Neural cell (in vitro differentiated cells): ENCODE data around the gene TMEM131L. TPM values are rescaled to one million over a fixed set of nuclear protein-coding genes. Genes with fewer than 3 reads are reported as not detected.
"Not testable (repeated sequence)": the region's sequence is repeated elsewhere in the genome, so short reads cannot be mapped to it uniquely, and the experiment has no call there.

Experiments
- H2AFZ ChIP-seq: fragments of 200-600, 300-800 bp; sonication (generic), shearing (Covaris generic); 2 replicates; pipeline ENCODE4 v1.6.0; 2014; ENCODE audit warnings: low read depth, mild to moderate bottlenecking, antibody characterized with exemption, low read length, moderate library complexity
- H3F3A ChIP-seq: fragments of 200-600 bp; shearing (Covaris generic); 2 replicates; pipeline ENCODE4 v1.6.1; 2016; ENCODE audit warnings: mild to moderate bottlenecking, moderate library complexity, mixed read lengths, antibody characterized with exemption, low read length; ENCODE audit not compliant: insufficient read depth, poor library complexity, severe bottlenecking
- H3K27ac ChIP-seq: fragments of 200-600, 300-800 bp; sonication (generic), shearing (Covaris generic); 2 replicates; pipeline ENCODE4 v1.5.1; 2014; ENCODE audit warnings: mild to moderate bottlenecking, low read length, moderate library complexity
- H3K27me3 ChIP-seq: fragments of 300-800, 200-600 bp; sonication (generic), shearing (Covaris generic); 2 replicates; pipeline ENCODE4 v1.6.0; 2014; ENCODE audit warnings: mild to moderate bottlenecking, low read depth, low read length, moderate library complexity; ENCODE audit not compliant: insufficient read depth
- H3K36me3 ChIP-seq: fragments of 300-800, 200-600 bp; sonication (generic), shearing (Covaris generic); 2 replicates; pipeline ENCODE4 v1.5.1; 2014; ENCODE audit warnings: mild to moderate bottlenecking, antibody characterized with exemption, low read length, moderate library complexity; ENCODE audit not compliant: insufficient read depth
- H3K4me2 ChIP-seq: fragments of 300-800, 200-600 bp; sonication (generic), shearing (Covaris generic); 2 replicates; pipeline ENCODE4 v1.6.0; 2014; ENCODE audit warnings: mild to moderate bottlenecking, low read length
- H3K4me3 ChIP-seq: fragments of 300-800, 200-600 bp; sonication (generic), shearing (Covaris generic); 2 replicates; pipeline ENCODE4 v1.5.1; 2014; ENCODE audit warnings: mild to moderate bottlenecking, low read length, moderate library complexity
- H3K79me2 ChIP-seq: fragments of 200-600 bp; shearing (Covaris generic); replicated peaks from 2 replicates; pipeline ENCODE4 v1.6.0; 2014; ENCODE audit warnings: mild to moderate bottlenecking, low read length, moderate library complexity; ENCODE audit not compliant: insufficient read depth
- H3K9ac ChIP-seq: fragments of 300-800, 200-600 bp; sonication (generic), shearing (Covaris generic); 2 replicates; pipeline ENCODE4 v1.6.1; 2016; ENCODE audit warnings: mild to moderate bottlenecking, low read length, mixed read lengths
- H3K9me2 ChIP-seq: fragments of 200-600 bp; shearing (Covaris generic); 2 replicates; pipeline ENCODE4 v1.6.1; 2016; ENCODE audit warnings: mild to moderate bottlenecking, low read length, mixed read lengths; ENCODE audit not compliant: insufficient read depth
- H3K9me3 ChIP-seq: fragments of 200-600, 300-800 bp; sonication (generic), shearing (Covaris generic); 2 replicates; pipeline ENCODE4 v1.6.1; 2016; ENCODE audit warnings: mild to moderate bottlenecking, mixed run types, low read length, moderate library complexity, mixed read lengths
- H4K20me1 ChIP-seq: fragments of 200-600 bp; shearing (Covaris generic); 2 replicates; pipeline ENCODE4 v1.6.1; 2016; ENCODE audit warnings: mild to moderate bottlenecking, mixed run types; ENCODE audit not compliant: insufficient read depth
- EP300 ChIP-seq: fragments of 450-650 bp; conservative IDR thresholded peaks from 2 replicates; pipeline ENCODE4 v1.6.1; 2014; ENCODE audit warnings: antibody characterized with exemption, mild to moderate bottlenecking, moderate library complexity; ENCODE audit not compliant: poor library complexity, severe bottlenecking
- EZH2 ChIP-seq: fragments of 200-600, 300-800 bp; shearing (Covaris generic), sonication (generic); IDR thresholded peaks from 2 replicates; pipeline ENCODE4 v1.6.1; 2014; ENCODE audit warnings: antibody characterized with exemption, low read length, borderline replicate concordance, mild to moderate bottlenecking; ENCODE audit not compliant: insufficient read depth, poor library complexity, severe bottlenecking
- POLR2AphosphoS5 ChIP-seq: IDR thresholded peaks from 2 replicates; pipeline ENCODE4 v1.6.1; 2012
- RAD21 ChIP-seq: fragments of 450-650 bp; conservative IDR thresholded peaks from 2 replicates; pipeline ENCODE4 v1.6.1; 2014; ENCODE audit warnings: antibody characterized with exemption, mild to moderate bottlenecking, moderate library complexity
- SMC3 ChIP-seq: fragments of 450-650 bp; conservative IDR thresholded peaks from 2 replicates; pipeline ENCODE4 v1.6.1; 2014; ENCODE audit warnings: antibody characterized with exemption, mild to moderate bottlenecking, moderate library complexity; ENCODE audit not compliant: poor library complexity
- TAF1 ChIP-seq: IDR thresholded peaks from 2 replicates; pipeline ENCODE4 v1.6.1; 2012; ENCODE audit warnings: low read depth
- polyA plus RNA-seq: library from polyadenylated mRNA; depleted of rRNA; stranded (reverse); fragments of >200 nt; gene quantifications from 2 replicates; pipeline ENCODE4 v1.2.3, GENCODE V29; 2014
- TF ChIP-seq, protein P1 (sequence below): fragments of 450-650 bp; IDR thresholded peaks from 2 replicates; pipeline ENCODE4 v1.5.1; 2014; ENCODE audit warnings: antibody characterized with exemption, mild to moderate bottlenecking, moderate library complexity; ENCODE audit not compliant: poor library complexity, severe bottlenecking
- TF ChIP-seq, protein P2 (sequence below): IDR thresholded peaks from 2 replicates; pipeline ENCODE4 v1.6.1; 2012; ENCODE audit warnings: borderline replicate concordance

TMEM131L gene
- polyA plus RNA-seq, 1 donor from 2014 or later, result 11.1 TPM

DNA sequence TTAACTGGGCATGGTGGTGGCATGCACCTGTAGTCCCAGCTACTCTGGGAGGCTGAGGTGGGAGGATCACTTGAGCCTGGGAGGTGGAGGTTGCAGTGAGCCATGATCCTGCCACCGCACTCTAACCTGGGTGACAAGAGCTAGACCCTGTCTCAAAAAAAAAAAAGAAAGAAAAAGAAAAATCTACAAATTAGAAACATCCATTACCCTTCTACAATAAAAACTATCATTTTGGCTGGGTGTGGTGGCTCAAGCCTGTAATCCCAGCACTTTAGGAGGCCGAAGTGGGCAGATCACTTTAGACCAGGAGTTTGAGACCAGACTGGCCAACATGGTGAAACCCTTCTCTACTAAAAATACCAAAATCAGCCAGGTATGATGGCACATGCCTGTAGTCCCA lies 43.1 kb downstream of the TMEM131L start:
- not testable (repeated sequence) for H3K27me3 ChIP-seq, H3K36me3 ChIP-seq, H4K20me1 ChIP-seq, H3K4me2 ChIP-seq, H3K9ac ChIP-seq, H3K9me2 ChIP-seq, H3K4me3 ChIP-seq, H3K27ac ChIP-seq, H3K9me3 ChIP-seq, H2AFZ ChIP-seq, H3F3A ChIP-seq
- H3K79me2 ChIP-seq, result peaks cover 22% of the 10 kb centered on the region

GRCh38 chr4:153509724-153510123 lies 43.6 kb downstream of the TMEM131L start:
- H3K9me2 ChIP-seq, result no peaks in the 10 kb centered on the region
- H3K79me2 ChIP-seq, result peaks cover 21% of the 10 kb centered on the region
- H3K4me3 ChIP-seq, result no peak overlapping the region
- no peak overlapping the region for H2AFZ ChIP-seq
- no peak overlapping the region for H3K9ac ChIP-seq
- no peaks in the 10 kb centered on the region for H3F3A ChIP-seq
- H3K27ac ChIP-seq, result no peak overlapping the region
- no peaks in the 10 kb centered on the region for H3K27me3 ChIP-seq
- H4K20me1 ChIP-seq, result no peaks in the 10 kb centered on the region
- H3K9me3 ChIP-seq, result no peaks in the 10 kb centered on the region
- H3K4me2 ChIP-seq, result no peak overlapping the region
- TF ChIP-seq, protein P1, sequence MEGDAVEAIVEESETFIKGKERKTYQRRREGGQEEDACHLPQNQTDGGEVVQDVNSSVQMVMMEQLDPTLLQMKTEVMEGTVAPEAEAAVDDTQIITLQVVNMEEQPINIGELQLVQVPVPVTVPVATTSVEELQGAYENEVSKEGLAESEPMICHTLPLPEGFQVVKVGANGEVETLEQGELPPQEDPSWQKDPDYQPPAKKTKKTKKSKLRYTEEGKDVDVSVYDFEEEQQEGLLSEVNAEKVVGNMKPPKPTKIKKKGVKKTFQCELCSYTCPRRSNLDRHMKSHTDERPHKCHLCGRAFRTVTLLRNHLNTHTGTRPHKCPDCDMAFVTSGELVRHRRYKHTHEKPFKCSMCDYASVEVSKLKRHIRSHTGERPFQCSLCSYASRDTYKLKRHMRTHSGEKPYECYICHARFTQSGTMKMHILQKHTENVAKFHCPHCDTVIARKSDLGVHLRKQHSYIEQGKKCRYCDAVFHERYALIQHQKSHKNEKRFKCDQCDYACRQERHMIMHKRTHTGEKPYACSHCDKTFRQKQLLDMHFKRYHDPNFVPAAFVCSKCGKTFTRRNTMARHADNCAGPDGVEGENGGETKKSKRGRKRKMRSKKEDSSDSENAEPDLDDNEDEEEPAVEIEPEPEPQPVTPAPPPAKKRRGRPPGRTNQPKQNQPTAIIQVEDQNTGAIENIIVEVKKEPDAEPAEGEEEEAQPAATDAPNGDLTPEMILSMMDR, result no peak
- TF ChIP-seq EP300 (no peak), POLR2AphosphoS5 (no peak), RAD21 (no peak), TAF1 (no peak), SMC3 (no peak)
- TF ChIP-seq, protein P2, sequence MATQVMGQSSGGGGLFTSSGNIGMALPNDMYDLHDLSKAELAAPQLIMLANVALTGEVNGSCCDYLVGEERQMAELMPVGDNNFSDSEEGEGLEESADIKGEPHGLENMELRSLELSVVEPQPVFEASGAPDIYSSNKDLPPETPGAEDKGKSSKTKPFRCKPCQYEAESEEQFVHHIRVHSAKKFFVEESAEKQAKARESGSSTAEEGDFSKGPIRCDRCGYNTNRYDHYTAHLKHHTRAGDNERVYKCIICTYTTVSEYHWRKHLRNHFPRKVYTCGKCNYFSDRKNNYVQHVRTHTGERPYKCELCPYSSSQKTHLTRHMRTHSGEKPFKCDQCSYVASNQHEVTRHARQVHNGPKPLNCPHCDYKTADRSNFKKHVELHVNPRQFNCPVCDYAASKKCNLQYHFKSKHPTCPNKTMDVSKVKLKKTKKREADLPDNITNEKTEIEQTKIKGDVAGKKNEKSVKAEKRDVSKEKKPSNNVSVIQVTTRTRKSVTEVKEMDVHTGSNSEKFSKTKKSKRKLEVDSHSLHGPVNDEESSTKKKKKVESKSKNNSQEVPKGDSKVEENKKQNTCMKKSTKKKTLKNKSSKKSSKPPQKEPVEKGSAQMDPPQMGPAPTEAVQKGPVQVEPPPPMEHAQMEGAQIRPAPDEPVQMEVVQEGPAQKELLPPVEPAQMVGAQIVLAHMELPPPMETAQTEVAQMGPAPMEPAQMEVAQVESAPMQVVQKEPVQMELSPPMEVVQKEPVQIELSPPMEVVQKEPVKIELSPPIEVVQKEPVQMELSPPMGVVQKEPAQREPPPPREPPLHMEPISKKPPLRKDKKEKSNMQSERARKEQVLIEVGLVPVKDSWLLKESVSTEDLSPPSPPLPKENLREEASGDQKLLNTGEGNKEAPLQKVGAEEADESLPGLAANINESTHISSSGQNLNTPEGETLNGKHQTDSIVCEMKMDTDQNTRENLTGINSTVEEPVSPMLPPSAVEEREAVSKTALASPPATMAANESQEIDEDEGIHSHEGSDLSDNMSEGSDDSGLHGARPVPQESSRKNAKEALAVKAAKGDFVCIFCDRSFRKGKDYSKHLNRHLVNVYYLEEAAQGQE, result no peak
- H3K36me3 ChIP-seq, result no peaks in the 10 kb centered on the region

DNA sequence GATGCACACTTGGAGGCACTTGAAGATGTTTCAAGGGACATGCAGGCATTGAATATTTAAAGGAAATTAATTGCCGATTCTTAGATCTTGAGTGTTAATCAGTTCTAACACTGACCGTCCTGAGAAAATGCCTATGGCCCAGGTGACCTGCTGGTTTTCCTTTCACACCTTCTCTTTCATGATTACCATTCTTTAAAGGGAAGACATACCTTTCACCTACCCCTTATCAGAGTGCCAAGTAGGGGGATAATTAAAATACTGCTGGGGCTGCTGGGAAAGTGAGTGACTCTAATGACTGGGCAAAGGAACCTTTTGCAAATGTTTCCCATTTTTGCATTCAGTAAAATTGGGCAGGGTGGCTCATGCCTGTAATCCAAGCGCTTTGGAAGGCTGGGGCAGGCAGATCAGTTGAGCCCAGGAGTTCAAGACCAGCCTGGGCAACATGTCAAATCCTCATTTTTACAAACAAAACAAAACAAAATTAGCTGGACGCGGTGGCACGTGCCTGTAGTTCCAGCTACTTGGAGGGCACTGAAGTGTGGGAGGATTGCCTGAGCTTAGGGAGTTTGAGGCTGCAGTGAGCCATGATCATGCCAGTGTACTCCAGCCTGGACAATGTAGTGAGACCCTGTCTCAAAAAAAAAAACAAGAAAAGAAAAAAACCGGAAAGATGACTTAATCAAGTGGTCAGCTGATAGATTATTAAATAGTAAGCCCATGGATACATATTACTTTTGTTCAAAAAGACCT lies 44.3 kb downstream of the TMEM131L start:
- Histone ChIP-seq H3K79me2 (peaks cover 22% of the 10 kb centered on the region), H3K27me3 (no peaks in the 10 kb centered on the region), H4K20me1 (no peaks in the 10 kb centered on the region), H3K4me2 (no peak overlapping the region), H3K36me3 (no peaks in the 10 kb centered on the region), H3K9me3 (no peaks in the 10 kb centered on the region), H3K9me2 (no peaks in the 10 kb centered on the region), H3F3A (no peaks in the 10 kb centered on the region), H2AFZ (no peak overlapping the region), H3K9ac (no peak overlapping the region), H3K4me3 (no peak overlapping the region), H3K27ac (no peak overlapping the region)
- TF ChIP-seq RAD21, result no peak
- no peak for TF ChIP-seq TAF1
- no peak for TF ChIP-seq SMC3
- TF ChIP-seq POLR2AphosphoS5, result no peak
- TF ChIP-seq, protein P2, result no peak
- no peak for TF ChIP-seq EZH2
